H1 (cell line): ENCODE results near the gene CCDC71L. TPM values are rescaled to one million over a fixed set of nuclear protein-coding genes. Genes with fewer than 3 reads are reported as not detected.

Experiments
- CTCF ChIA-PET: fragments of 300-600 bp; sonication (Branson Sonifier 250); formaldehyde crosslinking; loops from one replicate; lab custom pipeline; 2021; ENCODE audit not compliant: partially characterized antibody; lab: Charles Lee
- POLR2A ChIA-PET: fragments of 300-600 bp; sonication (Branson Sonifier 250); formaldehyde crosslinking; loops from one replicate; lab custom pipeline; 2021; ENCODE audit warnings: inconsistent platforms; ENCODE audit not compliant: partially characterized antibody; lab: Charles Lee
- DNase-seq, 2 experiments: peaks; one replicate each; pipeline versions ENCODE4 v3.0.0 to v3.0.0-alpha.2; 2010 to 2022; ENCODE audit warnings: low spot score in 2 of 2, low read depth in 1 of 2, mixed read lengths in 1 of 2
- FAIRE-seq: peaks from 2 replicates; lab custom pipeline; 2011; peaks lifted over from hg19 to GRCh38; lab: Jason Lieb, UNC
- H2AFZ ChIP-seq: 2 replicates; pipeline ENCODE4 v1.8.1; 2012; ENCODE audit warnings: low read length, inconsistent platforms
- H2AK5ac ChIP-seq: 2 replicates; pipeline ENCODE4 v1.6.1; 2013; ENCODE audit warnings: low read depth, low read length
- H2BK120ac ChIP-seq: replicated peaks from 2 replicates; pipeline ENCODE3; 2013; ENCODE audit warnings: low read depth, low read length, inconsistent platforms
- H2BK12ac ChIP-seq: 2 replicates; pipeline ENCODE4 v1.6.1; 2013; ENCODE audit warnings: low read depth, low read length
- H2BK15ac ChIP-seq: 2 replicates; pipeline ENCODE4 v1.6.1; 2013; ENCODE audit warnings: low read length
- H2BK20ac ChIP-seq: 2 replicates; pipeline ENCODE4 v1.6.1; 2013; ENCODE audit warnings: low read length
- H2BK5ac ChIP-seq: 2 replicates; pipeline ENCODE4 v1.6.1; 2013; ENCODE audit warnings: low read depth, low read length
- H3K14ac ChIP-seq: 2 replicates; pipeline ENCODE4 v1.6.1; 2013; ENCODE audit warnings: inconsistent platforms; ENCODE audit not compliant: insufficient read length
- H3K18ac ChIP-seq: 2 replicates; pipeline ENCODE4 v1.6.1; 2013; ENCODE audit warnings: low read length; ENCODE audit errors: extremely low read depth
- H3K23ac ChIP-seq: 2 replicates; pipeline ENCODE4 v1.6.1; 2013; ENCODE audit warnings: inconsistent platforms; ENCODE audit not compliant: insufficient read length
- H3K23me2 ChIP-seq: 2 replicates; pipeline ENCODE4 v1.6.1; 2013; ENCODE audit warnings: low read depth, low read length
- H3K27ac ChIP-seq: 2 replicates; pipeline ENCODE4 v1.6.1; 2011; ENCODE audit warnings: low read depth, low read length, inconsistent platforms
- H3K27me3 ChIP-seq, 4 experiments: replicated peaks in 1 of 4; 1 replicate in 1 of 4; 2 replicates in 3 of 4; pipeline versions ENCODE4 v1.6.1 to v1.8.1; 2011 to 2013; ENCODE audit warnings: low read length in 3 of 4, mild to moderate bottlenecking in 3 of 4, inconsistent platforms in 2 of 4, mixed read lengths in 2 of 4, moderate library complexity in 1 of 4; ENCODE audit not compliant: control insufficient read depth in 3 of 4, insufficient read depth in 3 of 4; ENCODE audit errors: extremely low read depth in 1 of 4
- H3K36me3 ChIP-seq, 4 experiments: 2 replicates each; pipeline versions ENCODE4 v1.6.1 to v1.8.1; 2011 to 2013; ENCODE audit warnings: mild to moderate bottlenecking in 4 of 4, low read length in 3 of 4, moderate library complexity in 2 of 4, control low read depth in 1 of 4, inconsistent platforms in 1 of 4; ENCODE audit not compliant: insufficient read depth in 4 of 4, control insufficient read depth in 2 of 4
- H3K4ac ChIP-seq: replicated peaks from 2 replicates; pipeline ENCODE3; 2013; ENCODE audit warnings: low read length, low read depth, mixed read lengths, inconsistent platforms; ENCODE audit not compliant: insufficient read length
- H3K4me1 ChIP-seq, 4 experiments: replicated peaks in 1 of 4; 1 replicate in 1 of 4; 2 replicates in 3 of 4; pipeline versions ENCODE4 v1.6.1 to v1.8.1; 2011 to 2013; ENCODE audit warnings: low read length in 3 of 4, inconsistent platforms in 2 of 4, mixed read lengths in 1 of 4; ENCODE audit not compliant: insufficient read depth in 4 of 4, control insufficient read depth in 3 of 4
- H3K4me2 ChIP-seq, 2 experiments: 2 replicates each; pipeline versions ENCODE4 v1.6.1 to v1.8.1; 2011 to 2013; ENCODE audit warnings: low read depth in 2 of 2, low read length in 2 of 2, control low read depth in 1 of 2, inconsistent platforms in 1 of 2, mild to moderate bottlenecking in 1 of 2; ENCODE audit not compliant: insufficient read depth in 1 of 2
- H3K4me3 ChIP-seq, 4 experiments: fragments of 200-600, 300-600 bp in 1 of 4; sonication (generic), shearing (Covaris generic), sonication (Bioruptor Twin) in 1 of 4; 2 replicates each; pipeline versions ENCODE4 v1.5.1 to v1.8.1; 2011 to 2016; ENCODE audit warnings: low read length in 4 of 4, low read depth in 3 of 4, control low read depth in 2 of 4, inconsistent platforms in 2 of 4, mild to moderate bottlenecking in 2 of 4, mixed read lengths in 1 of 4, moderate library complexity in 1 of 4; ENCODE audit not compliant: insufficient read depth in 2 of 4; ENCODE audit errors: extremely low read depth in 1 of 4
- H3K56ac ChIP-seq: replicated peaks from 2 replicates; pipeline ENCODE3; 2013; ENCODE audit warnings: low read depth, mild to moderate bottlenecking, mixed read lengths, low read length, inconsistent platforms; ENCODE audit not compliant: insufficient read length
- H3K79me1 ChIP-seq: 2 replicates; pipeline ENCODE4 v1.6.1; 2013; ENCODE audit warnings: low read depth, low read length, control low read depth
- H3K79me2 ChIP-seq, 2 experiments: 2 replicates each; pipeline versions ENCODE4 v1.6.1 to v1.8.1; 2012 to 2013; ENCODE audit warnings: low read length in 2 of 2, mild to moderate bottlenecking in 2 of 2, inconsistent platforms in 1 of 2; ENCODE audit not compliant: insufficient read depth in 2 of 2, control insufficient read depth in 1 of 2
- H3K9ac ChIP-seq, 4 experiments: replicated peaks in 1 of 4; 1 replicate in 1 of 4; 2 replicates in 3 of 4; pipeline versions ENCODE4 v1.6.1 to v1.8.1; 2011 to 2013; ENCODE audit warnings: low read depth in 3 of 4, low read length in 3 of 4, control low read depth in 2 of 4, mild to moderate bottlenecking in 2 of 4, moderate library complexity in 2 of 4, inconsistent platforms in 1 of 4; ENCODE audit errors: extremely low read depth in 1 of 4
- H3K9me3 ChIP-seq, 2 experiments: 2 replicates each; pipeline versions ENCODE4 v1.6.1 to v1.8.1; 2012 to 2013; ENCODE audit warnings: mild to moderate bottlenecking in 2 of 2, moderate library complexity in 2 of 2, control low read depth in 1 of 2, inconsistent platforms in 1 of 2, low read depth in 1 of 2, low read length in 1 of 2, mixed read lengths in 1 of 2; ENCODE audit not compliant: insufficient read depth in 2 of 2
- H4K20me1 ChIP-seq, 2 experiments: replicated peaks in 1 of 2; 2 replicates each; pipeline versions ENCODE3 to v1.8.1; 2011 to 2013; ENCODE audit warnings: inconsistent platforms in 2 of 2, low read length in 2 of 2, mild to moderate bottlenecking in 1 of 2; ENCODE audit not compliant: insufficient read depth in 2 of 2, control insufficient read depth in 1 of 2
- H4K5ac ChIP-seq: 2 replicates; pipeline ENCODE4 v1.6.1; 2013; ENCODE audit warnings: low read length, low read depth, mixed read lengths, inconsistent platforms; ENCODE audit not compliant: insufficient read length
- H4K8ac ChIP-seq: 2 replicates; pipeline ENCODE4 v1.8.0; 2013; ENCODE audit warnings: mild to moderate bottlenecking, moderate library complexity, low read length, inconsistent platforms; ENCODE audit not compliant: insufficient read depth; ENCODE audit errors: extremely low read depth
- H4K91ac ChIP-seq: replicated peaks from 2 replicates; pipeline ENCODE3; 2013; ENCODE audit warnings: low read length, mixed read lengths, inconsistent platforms; ENCODE audit not compliant: insufficient read length
- CHD2 ChIP-seq: IDR thresholded peaks from 2 replicates; pipeline ENCODE4 v1.6.1; 2012; ENCODE audit warnings: low read length, improper control_type of control experiment
- EP300 ChIP-seq, 2 experiments: IDR thresholded peaks; 1 replicate in 1 of 2; 2 replicates in 1 of 2; pipeline ENCODE4 v1.6.1; 2011 to 2012; ENCODE audit warnings: low read depth in 2 of 2, low read length in 2 of 2, mild to moderate bottlenecking in 2 of 2, borderline replicate concordance in 1 of 2, inconsistent platforms in 1 of 2, moderate library complexity in 1 of 2
- JUN ChIP-seq: IDR thresholded peaks from 2 replicates; pipeline ENCODE4 v1.6.1; 2011; ENCODE audit warnings: low read depth, mild to moderate bottlenecking, improper control_type of control experiment, low read length
- JUND ChIP-seq: IDR thresholded peaks from 2 replicates; pipeline ENCODE4 v1.6.1; 2011; ENCODE audit warnings: mild to moderate bottlenecking, improper control_type of control experiment, low read length
- POLR2A ChIP-seq, 2 experiments: IDR thresholded peaks; 1 replicate in 1 of 2; 2 replicates in 1 of 2; pipeline ENCODE4 v1.6.1; 2011; ENCODE audit warnings: low read depth in 2 of 2, low read length in 2 of 2, mild to moderate bottlenecking in 2 of 2; ENCODE audit errors: control extremely low read depth in 1 of 2
- RFX5 ChIP-seq: IDR thresholded peaks from 2 replicates; pipeline ENCODE4 v1.6.1; 2011; ENCODE audit warnings: low read depth, low read length, improper control_type of control experiment, borderline replicate concordance
- RXRA ChIP-seq: IDR thresholded peaks from 2 replicates; pipeline ENCODE4 v1.6.1; 2011; ENCODE audit warnings: low read depth, mild to moderate bottlenecking, low read length, moderate library complexity; ENCODE audit not compliant: insufficient read depth
- SUZ12 ChIP-seq: fragments of 200-600 bp; sonication (generic); IDR thresholded peaks from 2 replicates; pipeline ENCODE4 v1.6.1; 2012; ENCODE audit warnings: mild to moderate bottlenecking, inconsistent platforms, low read length, moderate library complexity, mixed read lengths
- TAF7 ChIP-seq: optimal IDR thresholded peaks from 2 replicates; pipeline ENCODE3; 2011; ENCODE audit warnings: low read depth, mild to moderate bottlenecking, inconsistent platforms, low read length, moderate library complexity, borderline replicate concordance
- WGBS, 2 experiments: shearing (Covaris generic) in 1 of 2; methylation state at CpG; one replicate each; pipeline versions ENCODE4 v1.1.6 to v1.1.7; 2013 to 2015; ENCODE audit warnings: low lambda C conversion rate in 2 of 2, mixed read lengths in 2 of 2, inconsistent platforms in 1 of 2, low coverage in 1 of 2, missing lambda C conversion rate in 1 of 2; ENCODE audit not compliant: insufficient replicate concordance in 2 of 2, insufficient coverage in 1 of 2, insufficient read length in 1 of 2; ENCODE audit errors: extremely low coverage in 1 of 2, missing lambda C conversion rate in 1 of 2; 5-methylcytosine and 5-hydroxymethylcytosine counted together
- polyA plus RNA-seq, 7 experiments: library from polyadenylated mRNA; depleted of rRNA in 3 of 7; stranded (reverse) in 5 of 7; unstranded in 2 of 7; fragments of >200 nt in 5 of 7; fragments of 200-250 nt in 2 of 7; gene quantifications; 1 replicate in 5 of 7; 2 replicates in 1 of 7; 4 replicates in 1 of 7; pipeline versions ENCODE4 v1.2.1 to v1.2.3, GENCODE V29; 2011 to 2013; ENCODE audit warnings: missing spikeins in 2 of 7, mixed read lengths in 2 of 7
- total RNA-seq: library from RNA; stranded (reverse); fragmentation: NEBNext Ultra II Directional; extraction: Animal tissue kit (Norgen Biotek cat#: 25700); gene quantifications from 2 replicates; pipeline ENCODE4 v1.2.1, GENCODE V29; 2021
- TF ChIP-seq, protein P1 (sequence below): IDR thresholded peaks from 2 replicates; pipeline ENCODE4 v1.6.1; 2011; ENCODE audit warnings: low read length, improper control_type of control experiment

Gene CCDC71L
- total and polyA plus RNA-seq, 2 of the 8 experiments (the other 6 are each of a cell fraction or from before 2014, with no cell fraction given) = 12.5 to 16.7 TPM

DNA sequence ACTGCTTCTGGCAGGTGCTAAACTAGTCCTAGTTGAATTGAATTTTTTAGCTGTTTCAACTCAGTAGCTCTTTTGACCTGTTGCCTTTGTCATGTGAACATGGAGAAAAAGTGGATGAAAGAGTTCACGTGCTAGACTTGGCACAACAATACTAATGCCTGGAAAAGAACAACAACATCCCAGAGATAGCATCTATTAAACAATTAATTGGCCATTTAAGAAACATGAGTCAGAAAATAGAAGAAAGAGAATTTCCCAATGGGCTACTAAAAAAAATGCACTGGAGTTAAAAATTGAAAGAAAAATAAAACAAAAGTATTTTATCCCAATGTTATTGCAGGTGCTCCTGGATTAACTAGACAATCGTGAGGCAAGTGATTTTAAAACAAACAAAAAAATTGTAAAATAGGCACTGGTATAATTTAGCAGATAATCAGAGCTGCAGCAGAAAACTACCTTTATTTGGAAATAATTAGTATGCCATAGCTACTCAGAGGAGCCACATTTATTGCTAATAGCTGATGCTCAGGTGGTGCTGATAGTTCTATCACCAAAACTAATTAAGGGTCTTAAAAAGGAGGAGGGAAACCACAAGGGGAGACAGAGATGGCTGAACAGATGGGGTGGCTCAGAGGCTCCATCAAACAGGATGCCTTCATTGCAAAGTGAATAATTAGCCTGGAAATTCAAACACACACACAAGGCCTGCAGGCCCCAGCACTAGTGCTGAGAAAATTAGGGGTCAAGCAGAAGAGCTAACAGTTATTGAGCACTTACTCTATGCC, 17.6 kb downstream of the CCDC71L start:
- no peak overlapping the region for H4K91ac ChIP-seq
- no peak for DNase-seq
- H3K4me2 ChIP-seq = no peak overlapping the region
- H4K5ac ChIP-seq = no peak overlapping the region
- no peak overlapping the region for H2BK12ac ChIP-seq
- no peaks in the 10 kb centered on the region for H3K79me2 ChIP-seq
- FAIRE-seq = no peak
- ChIA-PET CTCF (interaction anchor here (0.8 to 2.1 kb wide), 2 partner anchors 10 to 101 kb away, joined by 3 to 7 read pairs; no protein-coding TSS in a partner anchor), POLR2A (no interaction called here)
- 85% methylated on average over 2 of the region's 2 CpGs; no CpG with 5 or more reads in 1 of the 2 experiments for WGBS, 2 experiments
- H2BK5ac ChIP-seq = no peak overlapping the region
- no peak overlapping the region for H3K18ac ChIP-seq
- H3K4me1 ChIP-seq = no peaks in the 10 kb centered on the region
- H3K27ac ChIP-seq = no peak overlapping the region
- no peaks in the 10 kb centered on the region for H3K79me1 ChIP-seq
- H3K56ac ChIP-seq = no peak overlapping the region
- no peaks in the 10 kb centered on the region for H3K36me3 ChIP-seq
- H2BK120ac ChIP-seq = no peak overlapping the region
- no peak overlapping the region for H2BK15ac ChIP-seq
- no peak overlapping the region for H3K4me3 ChIP-seq
- no peaks in the 10 kb centered on the region for H3K27me3 ChIP-seq
- no peak overlapping the region for H3K9ac ChIP-seq
- H2AFZ ChIP-seq = no peak overlapping the region
- no peak overlapping the region for H2AK5ac ChIP-seq
- no peak overlapping the region for H3K23ac ChIP-seq
- H4K20me1 ChIP-seq = no peaks in the 10 kb centered on the region
- H4K8ac ChIP-seq = no peak overlapping the region
- 0 out of 4 replicates have a peak, but pooled peaks cover 0 to 2% of the 10 kb centered on the region in 2 experiments for H3K9me3 ChIP-seq
- no peak overlapping the region for H3K4ac ChIP-seq
- H2BK20ac ChIP-seq = no peak overlapping the region
- no peaks in the 10 kb centered on the region for H3K23me2 ChIP-seq
- no peak overlapping the region for H3K14ac ChIP-seq
- no peak for TF ChIP-seq TAF7
- no peak for TF ChIP-seq JUND
- no peak for TF ChIP-seq RXRA
- TF ChIP-seq, protein P1, sequence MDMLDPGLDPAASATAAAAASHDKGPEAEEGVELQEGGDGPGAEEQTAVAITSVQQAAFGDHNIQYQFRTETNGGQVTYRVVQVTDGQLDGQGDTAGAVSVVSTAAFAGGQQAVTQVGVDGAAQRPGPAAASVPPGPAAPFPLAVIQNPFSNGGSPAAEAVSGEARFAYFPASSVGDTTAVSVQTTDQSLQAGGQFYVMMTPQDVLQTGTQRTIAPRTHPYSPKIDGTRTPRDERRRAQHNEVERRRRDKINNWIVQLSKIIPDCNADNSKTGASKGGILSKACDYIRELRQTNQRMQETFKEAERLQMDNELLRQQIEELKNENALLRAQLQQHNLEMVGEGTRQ = no peak
- no peak for TF ChIP-seq SUZ12
- TF ChIP-seq POLR2A (IDR thresholded peaks at IDR 0.05; ENCODE audit: control extremely low read depth in 1 of 2, low read depth in 2 of 2, low read length in 2 of 2) = no peak
- no peak for TF ChIP-seq CHD2
- TF ChIP-seq EP300 (IDR thresholded peaks at IDR 0.05; ENCODE audit: borderline replicate concordance in 1 of 2, low read depth in 2 of 2, low read length in 2 of 2) = no peak
- no peak for TF ChIP-seq RFX5
- TF ChIP-seq JUN = no peak
